Inflammatory macrophage treated with lipopolysaccharide for 1 hour (primary cell): ENCODE measurements around the gene CDHR4.
"Not testable (repeated sequence)": the region's sequence is repeated elsewhere in the genome, so short reads cannot be mapped to it uniquely, and the experiment has no call there.

Source experiments
- DNase-seq, 2 donors: peaks; one replicate each; pipeline ENCODE4 v3.0.0-alpha.2; 2020 to 2022

Gene CDHR4

DNA sequence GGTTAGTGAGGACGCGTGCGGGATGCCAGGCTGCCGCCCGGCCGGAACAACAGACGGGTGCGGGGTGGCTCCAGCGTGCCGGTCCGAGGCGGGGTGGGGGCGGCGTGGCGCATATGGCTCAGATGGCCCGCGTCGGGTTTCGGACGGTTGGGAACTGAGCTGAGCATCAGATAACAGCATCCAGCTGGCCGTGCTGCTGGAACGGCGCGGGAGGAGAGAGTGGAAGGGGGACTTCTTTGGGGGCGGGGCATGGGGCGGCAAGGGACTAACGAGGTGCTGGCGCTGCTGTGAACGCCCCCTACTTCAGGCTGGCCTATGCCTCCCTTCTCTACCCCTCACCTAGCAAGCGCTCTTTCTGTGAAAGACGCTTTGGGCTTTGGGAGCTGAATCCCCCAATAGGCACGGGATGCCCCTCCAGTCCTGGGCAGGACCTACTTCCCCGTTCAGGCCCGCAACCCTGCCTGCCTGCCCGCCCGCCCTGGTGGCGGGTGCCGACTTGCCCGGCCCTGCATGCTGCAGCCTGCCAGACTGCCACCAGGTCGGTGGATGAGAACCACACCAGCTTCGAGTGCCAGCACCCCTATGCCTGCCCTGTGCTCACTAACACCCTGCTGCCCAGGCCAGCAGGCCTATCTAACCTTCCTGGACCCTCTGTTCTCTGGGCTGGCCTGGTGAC, 3.9 kb upstream of the CDHR4 start:
- no peak for DNase-seq

DNA sequence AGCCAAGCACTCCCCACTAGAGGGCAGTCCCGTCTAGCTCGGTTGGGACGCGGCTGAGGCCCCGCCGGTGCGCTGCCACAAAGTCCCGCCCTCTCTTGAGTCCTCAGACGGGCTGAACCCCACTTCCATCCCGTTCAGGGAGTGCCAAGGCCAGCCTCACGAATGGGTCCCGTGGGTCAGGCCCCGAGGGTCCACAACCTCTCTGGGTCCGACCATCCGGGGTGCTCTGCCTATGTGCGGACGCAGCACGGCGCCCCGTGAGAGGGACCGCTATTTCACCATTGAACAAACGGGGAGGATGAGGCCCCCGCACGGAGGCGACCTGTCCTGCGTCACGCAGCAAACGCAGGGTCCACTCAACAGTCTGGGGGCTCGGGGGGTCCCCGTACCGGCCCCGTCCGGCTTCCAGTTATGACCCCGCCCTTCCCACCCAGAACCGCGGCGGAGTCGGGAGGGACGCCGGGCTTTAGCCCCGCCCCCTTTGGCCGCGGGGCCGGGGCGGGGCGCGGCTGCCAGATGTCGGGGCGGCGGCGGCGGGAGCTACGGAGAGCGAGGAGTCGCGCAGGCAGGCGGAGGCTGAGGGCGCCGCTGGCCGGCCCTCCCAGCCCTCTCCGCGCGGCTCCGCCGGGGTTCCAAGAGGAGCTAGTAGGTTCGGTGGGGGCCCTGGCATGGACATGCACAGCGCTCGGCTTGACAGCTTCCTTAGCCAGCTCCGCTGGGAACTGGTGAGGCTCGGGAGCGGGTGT, 3.2 kb upstream of the CDHR4 start, which contains the start of gene INKA1:
INKA1 (plus strand) TSS at position 543 of the 746 bp plus-strand sequence; CDS start at position 675, 132 bp downstream.
- peak; percentile 72 to 91 for DNase-seq

DNA sequence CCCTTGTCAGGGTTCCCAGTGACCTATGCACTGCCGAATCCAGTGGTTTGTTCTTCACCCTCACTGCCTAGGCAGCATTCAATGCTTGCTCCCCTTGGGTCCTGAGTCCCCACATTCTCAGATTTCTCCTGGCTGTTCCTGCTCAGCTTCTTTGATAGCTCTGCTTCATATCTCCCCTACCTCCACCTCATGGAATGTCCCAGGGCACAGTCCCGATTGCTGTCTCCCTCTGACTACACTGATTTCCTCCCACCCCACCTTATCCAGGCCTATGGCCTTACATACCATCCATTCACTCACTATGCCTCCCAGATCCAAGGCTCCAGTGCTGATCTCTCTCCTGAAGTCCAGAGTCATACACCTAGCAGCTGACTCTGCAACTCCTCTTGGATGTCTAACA, 1.5 kb upstream of the CDHR4 start:
- no peak for DNase-seq

- DNase-seq = no peak
Observed at GRCh38 chr3:49799105-49799504, 568 bp downstream of the CDHR4 start.

GRCh38 chr3:49794926-49795905, 4.5 kb downstream of the CDHR4 start:
- DNase-seq = no peak

GRCh38 chr3:49794431-49794830, 5.2 kb downstream of the CDHR4 start:
- no peak for DNase-seq

DNA sequence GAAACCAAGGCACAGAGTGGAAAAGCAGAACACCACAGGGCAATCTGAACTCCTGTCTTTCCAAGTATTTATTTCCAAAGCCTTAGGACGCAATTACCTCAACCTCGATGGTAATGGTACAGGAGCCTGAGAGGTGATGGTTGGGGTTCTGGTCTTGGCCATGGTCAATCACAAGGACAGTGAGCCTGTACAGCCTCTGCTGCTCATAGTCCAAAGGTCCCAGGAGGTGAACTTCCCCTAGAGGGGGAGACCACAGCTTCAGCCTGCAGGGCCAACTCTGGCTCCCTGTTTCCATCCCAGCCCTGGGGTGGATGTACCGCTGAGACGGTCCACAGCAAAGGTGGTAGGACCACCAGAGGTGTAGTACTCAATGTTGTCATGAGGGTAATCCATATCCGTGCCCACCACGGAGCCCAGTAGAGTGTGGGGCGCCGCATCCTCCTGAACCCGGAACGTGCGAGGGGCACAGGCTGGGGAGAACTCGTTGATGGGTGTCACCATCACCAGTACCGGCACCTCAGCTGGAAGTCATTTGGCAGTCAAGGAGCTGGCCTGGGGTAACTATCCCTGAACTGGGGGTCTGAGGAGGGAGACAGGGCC, 6.1 kb downstream of the CDHR4 start:
- DNase-seq = no peak

DNA sequence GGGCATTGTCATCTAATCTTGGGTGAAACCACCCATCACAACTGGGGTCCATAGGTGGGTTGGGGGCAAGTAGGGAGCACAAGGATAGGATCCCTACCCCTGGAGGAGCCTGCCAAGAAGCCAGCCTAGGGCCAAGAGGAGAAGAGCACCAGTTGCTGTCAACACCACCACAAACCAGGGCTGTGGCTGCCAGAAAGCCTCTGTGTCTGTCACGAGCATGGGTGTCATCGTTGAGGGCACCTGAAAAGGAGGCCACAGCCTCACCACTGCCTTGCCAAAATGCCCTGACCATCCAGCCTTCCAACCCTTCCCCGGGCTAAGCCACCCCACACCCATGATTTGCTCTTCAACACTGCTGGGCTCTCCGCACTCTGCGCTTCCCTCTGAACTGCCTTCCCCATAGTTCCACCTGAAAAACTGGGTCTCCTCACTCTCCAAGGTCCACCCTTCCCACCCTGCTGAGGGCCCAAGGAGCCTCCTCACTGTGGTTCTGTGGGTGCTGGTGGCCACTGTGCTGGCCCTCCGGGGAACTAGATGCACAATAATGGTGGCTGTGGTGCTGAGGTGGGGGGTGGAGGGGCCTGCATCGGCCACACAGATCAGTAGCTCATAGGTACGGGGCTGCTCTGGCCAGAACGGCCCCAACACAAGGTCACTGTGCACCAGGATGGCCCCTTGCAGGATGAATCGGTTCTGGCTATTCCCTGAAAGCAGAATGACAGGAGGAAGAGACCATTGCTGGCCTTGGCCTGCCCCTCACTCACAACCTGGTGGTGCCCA, 7.1 kb downstream of the CDHR4 start:
- no peak for DNase-seq

DNA sequence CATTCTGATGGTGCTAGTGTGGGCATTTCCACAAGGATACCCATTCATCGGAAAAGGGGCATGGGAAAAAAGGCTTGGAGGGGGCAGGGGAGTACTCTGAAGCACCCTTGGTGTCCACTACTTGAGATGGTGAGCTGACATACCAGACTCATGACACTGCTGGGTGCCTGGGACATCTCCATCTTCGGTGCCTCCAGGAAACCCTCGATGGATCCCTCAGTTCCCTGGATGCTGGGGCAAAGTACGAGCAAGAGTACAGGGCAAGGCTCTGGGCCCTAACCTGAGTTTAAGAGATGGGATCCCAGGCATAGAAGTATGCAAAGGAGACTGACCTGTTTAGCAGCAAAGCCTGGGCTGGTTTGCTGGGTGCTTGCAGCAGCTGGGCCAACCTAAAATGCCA, 8.1 kb downstream of the CDHR4 start:
- no peak for DNase-seq

- no peak for DNase-seq
Observed at GRCh38 chr3:49790626-49791411, 8.9 kb downstream of the CDHR4 start.

- DNase-seq = no peak
Observed at GRCh38 chr3:49788056-49788455, 11.6 kb downstream of the CDHR4 start.

GRCh38 chr3:49787536-49787935, 12.1 kb downstream of the CDHR4 start:
- DNase-seq = no peak

DNA sequence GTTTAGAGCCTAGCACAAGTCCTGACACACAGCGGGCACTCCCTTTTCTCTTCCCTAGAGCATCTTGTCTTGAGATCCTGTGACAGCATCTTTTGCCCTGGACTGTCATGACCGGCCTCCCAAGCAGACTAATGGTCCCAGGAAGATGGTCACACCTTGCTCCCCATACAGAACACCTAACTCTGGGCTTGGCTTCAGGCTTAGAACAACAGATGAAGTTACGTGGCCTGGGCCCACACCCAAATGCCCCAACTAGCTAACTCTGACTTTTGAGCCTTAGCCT, 12.6 kb downstream of the CDHR4 start:
- no peak for DNase-seq

- DNase-seq = peak; percentile 100
Observed at GRCh38 chr3:49786357-49787181, 13.1 kb downstream of the CDHR4 start, which contains the start of gene IP6K1. Gene IP6K1, minus strand, starts transcription at chr3:49786542. Its CDS starts 38,502 bp downstream, at chr3:49748040.

DNA sequence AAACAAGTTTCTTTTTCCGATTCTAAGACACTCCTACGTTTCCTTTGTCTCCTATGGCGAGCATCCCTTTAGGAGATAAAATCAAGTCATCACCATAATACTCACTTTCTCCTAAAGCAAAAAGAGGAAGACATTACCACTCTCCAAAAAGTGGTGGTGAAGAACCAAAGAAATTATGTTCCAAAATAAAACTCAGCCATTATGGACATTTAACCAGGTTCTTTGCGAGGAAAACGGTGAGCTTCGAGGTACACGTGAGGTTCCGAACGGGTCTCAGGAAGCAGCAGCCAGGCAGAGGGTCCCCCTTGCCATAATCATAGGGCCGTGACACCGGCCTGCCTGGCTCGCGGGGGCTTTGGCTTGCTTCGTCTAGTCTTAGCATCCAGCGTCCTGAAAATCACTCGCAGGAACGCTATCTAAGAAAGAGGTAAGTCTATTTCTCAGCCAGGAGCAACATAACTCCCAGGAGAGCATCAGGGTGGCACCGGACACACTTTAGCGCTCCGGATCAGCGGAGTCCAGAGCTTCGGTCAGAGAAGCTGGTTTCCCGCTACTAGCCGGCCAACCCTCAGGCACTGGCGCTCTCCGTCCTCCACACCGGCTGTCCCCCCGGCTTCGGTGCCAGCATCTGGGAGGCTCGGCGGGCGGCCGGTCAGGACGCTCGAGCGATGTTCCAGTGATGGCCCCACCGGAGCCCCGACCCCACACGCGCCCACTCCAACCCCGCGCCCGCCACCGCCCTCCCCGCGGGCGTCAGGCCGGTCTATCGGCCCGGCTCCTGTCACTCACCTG, 13.9 kb downstream of the CDHR4 start:
- peak; percentile 8 to 19 for DNase-seq

- DNase-seq = not testable (repeated sequence)
Observed at GRCh38 chr3:49782277-49782676, 17.4 kb downstream of the CDHR4 start.

GRCh38 chr3:49781415-49782199, 18.1 kb downstream of the CDHR4 start:
- DNase-seq = no peak

- DNase-seq = not testable (repeated sequence)
Observed at GRCh38 chr3:49780975-49781365, 18.7 kb downstream of the CDHR4 start.
